Endothelial cell of umbilical vein (primary cell): Measurements from ENCODE around the gene CCP110. TPM values are rescaled to one million over a fixed set of nuclear protein-coding genes. Genes with fewer than 3 reads are reported as not detected.
A peak's percentile ranks its signal among the peaks of the same experiment; 100 is the strongest.

Experiments
- BruUV-seq: library from RNA; stranded (reverse); fragments of 400-500 nt; replicated peaks from 2 replicates; lab custom pipeline; 2021; lab: Mats Ljungman, UMichigan
- CTCF ChIA-PET: fragments of 300-600, 350-600 bp; sonication (Branson Sonifier 250); formaldehyde crosslinking; loops from one replicate; lab custom pipeline; 2021; ENCODE audit warnings: antibody characterized with exemption, inconsistent platforms; lab: Charles Lee
- POLR2A ChIA-PET: fragments of 300-600, 350-600 bp; sonication (Branson Sonifier 250); formaldehyde crosslinking; loops from one replicate; lab custom pipeline; 2021; ENCODE audit warnings: antibody characterized with exemption, inconsistent platforms; lab: Charles Lee
- DNase-seq: peaks from one replicate; pipeline ENCODE4 v3.0.0-alpha.2; 2011; ENCODE audit warnings: low read depth, low spot score
- FAIRE-seq: peaks from 2 replicates; lab custom pipeline; 2011; peaks lifted over from hg19 to GRCh38; lab: Jason Lieb, UNC
- H2AFZ ChIP-seq: 2 replicates; pipeline ENCODE4 v1.6.0; 2012; ENCODE audit warnings: low read depth, low read length, control low read depth, inconsistent platforms
- H3K27ac ChIP-seq: 2 replicates; pipeline ENCODE4 v1.5.1; 2011; ENCODE audit warnings: low read depth, mild to moderate bottlenecking, control low read depth, low read length, moderate library complexity; ENCODE audit not compliant: insufficient read depth
- H3K27me3 ChIP-seq, 2 experiments: 2 replicates each; pipeline versions ENCODE4 v1.6.0 to v1.6.1; 2011; ENCODE audit warnings: low read length in 2 of 2, mixed read lengths in 1 of 2; ENCODE audit not compliant: control insufficient read depth in 2 of 2, insufficient read depth in 2 of 2
- H3K36me3 ChIP-seq, 2 experiments: 2 replicates in 1 of 2; 3 replicates in 1 of 2; pipeline ENCODE4 v1.5.1; 2011; ENCODE audit warnings: low read length in 2 of 2, mild to moderate bottlenecking in 1 of 2, moderate library complexity in 1 of 2; ENCODE audit not compliant: control insufficient read depth in 2 of 2, insufficient read depth in 2 of 2; ENCODE audit errors: extremely low read depth in 1 of 2
- H3K4me1 ChIP-seq: 3 replicates; pipeline ENCODE4 v1.5.1; 2011; ENCODE audit warnings: mild to moderate bottlenecking, low read length; ENCODE audit not compliant: control insufficient read depth, insufficient read depth; ENCODE audit errors: extremely low read depth
- H3K4me2 ChIP-seq: 2 replicates; pipeline ENCODE4 v1.6.1; 2011; ENCODE audit warnings: low read length, control low read depth, mixed read lengths; ENCODE audit not compliant: insufficient read depth
- H3K4me3 ChIP-seq, 3 experiments: fragments of 200-600 bp in 1 of 3; sonication (generic), shearing (Covaris generic) in 1 of 3; replicated peaks in 1 of 3; 2 replicates each; pipeline ENCODE4 v1.5.1; 2011 to 2016; ENCODE audit warnings: control low read depth in 3 of 3, low read length in 3 of 3, mild to moderate bottlenecking in 2 of 3, inconsistent platforms in 1 of 3, low read depth in 1 of 3, moderate library complexity in 1 of 3; ENCODE audit not compliant: insufficient read depth in 1 of 3
- H3K79me2 ChIP-seq: 2 replicates; pipeline ENCODE4 v1.6.0; 2012; ENCODE audit warnings: low read length, inconsistent platforms; ENCODE audit not compliant: control insufficient read depth, insufficient read depth
- H3K9ac ChIP-seq: replicated peaks from 2 replicates; pipeline ENCODE3; 2011; ENCODE audit warnings: low read length, control low read depth; ENCODE audit not compliant: insufficient read depth; ENCODE audit errors: extremely low read depth
- H3K9me1 ChIP-seq: replicated peaks from 3 replicates; pipeline ENCODE4 v1.6.0; 2011; ENCODE audit warnings: mild to moderate bottlenecking, low read length; ENCODE audit not compliant: control insufficient read depth, insufficient read depth; ENCODE audit errors: extremely low read depth
- H3K9me3 ChIP-seq: replicated peaks from 2 replicates; pipeline ENCODE4 v1.5.1; 2012; ENCODE audit warnings: low read length, inconsistent platforms; ENCODE audit not compliant: control insufficient read depth, insufficient read depth
- H4K20me1 ChIP-seq: replicated peaks from 2 replicates; pipeline ENCODE3; 2011; ENCODE audit warnings: mild to moderate bottlenecking, low read length; ENCODE audit not compliant: control insufficient read depth, insufficient read depth; ENCODE audit errors: extremely low read depth
- CTCF ChIP-seq, 2 donors: IDR thresholded peaks; 1 replicate in 1 of 2; 2 replicates in 1 of 2; pipeline ENCODE4 v1.5.1; 2011; ENCODE audit warnings: low read length in 2 of 2, mild to moderate bottlenecking in 2 of 2, moderate library complexity in 2 of 2, control low read depth in 1 of 2, inconsistent platforms in 1 of 2, low read depth in 1 of 2; ENCODE audit not compliant: insufficient read depth in 1 of 2; ENCODE audit errors: extremely low read depth in 1 of 2
- EZH2 ChIP-seq: IDR thresholded peaks from 2 replicates; pipeline ENCODE4 v1.6.1; 2012; ENCODE audit warnings: borderline replicate concordance, low read depth, mild to moderate bottlenecking, moderate library complexity, low read length, inconsistent platforms; ENCODE audit not compliant: severe bottlenecking
- FOS ChIP-seq: IDR thresholded peaks from 2 replicates; pipeline ENCODE4 v1.6.1; 2011; ENCODE audit warnings: mild to moderate bottlenecking, low read length, moderate library complexity, borderline replicate concordance; ENCODE audit not compliant: insufficient read depth
- GATA2 ChIP-seq: IDR thresholded peaks from 2 replicates; pipeline ENCODE4 v1.7.0; 2011; ENCODE audit warnings: low read depth, mild to moderate bottlenecking, moderate library complexity, mixed read lengths, low read length; ENCODE audit not compliant: insufficient read length, insufficient read depth
- JUN ChIP-seq: IDR thresholded peaks from 2 replicates; pipeline ENCODE4 v1.6.1; 2011; ENCODE audit warnings: borderline replicate concordance, low read depth; ENCODE audit not compliant: insufficient read length, insufficient read depth
- MAX ChIP-seq: IDR thresholded peaks from 2 replicates; pipeline ENCODE4 v1.6.1; 2011; ENCODE audit not compliant: insufficient read depth, insufficient read length
- MYC ChIP-seq: IDR thresholded peaks from one replicate; pipeline ENCODE4 v1.6.1; 2011; ENCODE audit warnings: mild to moderate bottlenecking, low read depth, low read length
- POLR2A ChIP-seq: IDR thresholded peaks from 2 replicates; pipeline ENCODE4 v1.6.1; 2012; ENCODE audit warnings: low read depth, mild to moderate bottlenecking, control low read depth, low read length
- POLR2AphosphoS5 ChIP-seq: IDR thresholded peaks from 2 replicates; pipeline ENCODE4 v1.6.1; 2012; ENCODE audit warnings: low read depth, mild to moderate bottlenecking, control low read depth, low read length, moderate library complexity; ENCODE audit not compliant: insufficient read depth
- dilution Hi-C: fragments of 300-500 bp; cut with MboI; formaldehyde crosslinking; loops from one replicate; pipeline ENCODE4 v1.15.0; 2019; ENCODE audit warnings: low sequenced_read_pairs; ENCODE audit not compliant: extremely low pct_ligation_motif_present
- intact Hi-C: fragments of 100-400 bp; cut with micrococcal nuclease; formaldehyde crosslinking; loops from one replicate; pipeline ENCODE4 v1.10.0; 2022
- polyA plus RNA-seq, 4 experiments: library from polyadenylated mRNA; depleted of rRNA in 3 of 4; stranded (reverse) in 3 of 4; unstranded in 1 of 4; fragments of >200 nt; gene quantifications; 2 replicates each; pipeline versions ENCODE4 v1.2.1 to v1.2.3, GENCODE V29; 2011 to 2012; ENCODE audit warnings: missing spikeins in 1 of 4
- total RNA-seq: library from RNA; stranded (reverse); gene quantifications from 2 replicates; pipeline ENCODE4 v1.2.3, GENCODE V29; 2021

Gene CCP110
- total and polyA plus RNA-seq, 2 donors (not counting 3 experiments of a cell fraction or from before 2014, with no cell fraction given): 3.7 to 16.5 TPM

DNA sequence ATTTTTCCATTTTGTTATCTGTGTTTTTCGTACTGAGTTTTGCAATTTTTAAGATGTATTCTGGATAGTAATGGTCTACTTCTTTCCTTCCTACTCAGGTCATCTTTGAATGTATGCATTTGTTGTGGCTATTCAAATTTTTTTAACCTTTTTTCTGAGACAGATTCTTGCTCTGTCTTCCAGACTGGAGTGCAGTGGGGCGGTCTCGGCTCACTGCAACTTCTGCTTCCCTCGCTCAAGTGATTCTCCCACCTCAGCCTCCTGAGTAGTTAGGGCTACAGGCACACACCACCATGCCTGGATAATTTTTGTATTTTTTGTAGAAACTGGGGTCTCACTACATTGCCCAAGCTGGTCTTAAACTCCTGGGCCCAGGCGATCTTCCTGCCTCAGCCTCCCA lies 65.4 kb downstream of the CCP110 start:
- H3K79me2 ChIP-seq: no peaks in the 10 kb centered on the region
- no peak overlapping the region for H2AFZ ChIP-seq
- dilution Hi-C loops: no loop called here
- CTCF ChIA-PET: interaction anchor here (0.7 to 2.8 kb wide), 11 partner anchors 8 to 711 kb away, joined by 3 to 11 read pairs (median 5); partner anchors contain the start of genes GPRC5B and VPS35L
- TF ChIP-seq POLR2A (no peak), CTCF (IDR thresholded peaks at IDR 0.05; ENCODE audit: extremely low read depth in 1 of 2, insufficient read depth in 1 of 2, low read depth in 1 of 2, low read length in 2 of 2) (no peak), MAX (no peak), FOS (no peak), EZH2 (no peak), POLR2AphosphoS5 (no peak), GATA2 (no peak), MYC (no peak), JUN (no peak)
- no peaks in the 10 kb centered on the region for H3K9me3 ChIP-seq
- POLR2A ChIA-PET: interaction anchor here (0.7 kb wide), 1 partner anchor 298 kb away, joined by 7 read pairs; no protein-coding TSS in a partner anchor
- no peak for DNase-seq
- peaks cover 0 to 14% of the 10 kb centered on the region in 2 experiments for H3K36me3 ChIP-seq
- H3K27ac ChIP-seq: peak overlapping the region; percentile 73
- no peak overlapping the region for H3K4me2 ChIP-seq
- peaks cover 14% of the 10 kb centered on the region for H3K4me1 ChIP-seq
- H3K9ac ChIP-seq: peak overlapping the region; percentile 25
- H3K9me1 ChIP-seq: no peaks in the 10 kb centered on the region
- H4K20me1 ChIP-seq: no peaks in the 10 kb centered on the region
- intact Hi-C loops: no loop called here
- FAIRE-seq: no peak
- no peaks in the 10 kb centered on the region for H3K27me3 ChIP-seq
- no peak overlapping the region for H3K4me3 ChIP-seq
- no TSS peak for BruUV-seq
